ENCODE results near the gene PDIA4. TPM values are rescaled to one million over a fixed set of nuclear protein-coding genes. Genes with fewer than 3 reads are reported as not detected.

PDIA4 gene
- total RNA-seq, 1 experiment from 2014 or later, result 71.3 TPM

DNA sequence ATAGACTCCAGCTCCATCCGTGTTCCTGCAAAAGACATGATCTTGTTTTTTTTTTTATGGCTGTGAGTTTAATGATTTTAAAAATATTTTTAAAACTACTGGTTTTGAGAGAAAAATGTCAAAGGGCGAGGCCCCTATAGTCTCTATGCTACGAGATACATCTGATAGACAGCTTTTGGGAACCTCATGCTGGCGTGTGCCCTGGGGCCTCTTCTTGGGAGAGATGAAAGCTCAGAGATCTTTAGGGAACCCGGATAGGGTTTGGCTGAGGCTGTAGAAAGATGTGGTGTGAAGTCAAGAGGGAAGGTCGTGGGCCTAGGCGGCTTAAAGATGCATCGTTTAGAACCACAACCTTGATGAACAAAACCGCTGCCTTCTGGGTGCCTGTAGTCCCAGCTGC lies 70.2 kb downstream of the PDIA4 start:
- Histone ChIP-seq H3K27me3 (ENCODE audit: low read length) (0 out of 2 replicates have a peak, but pooled peaks cover 1% of the 10 kb centered on the region), H2AFZ (ENCODE audit: low read length) (no peak overlapping the region), H4K20me1 (ENCODE audit: insufficient read depth, low read depth, low read length) (no peaks in the 10 kb centered on the region), H3K27ac (ENCODE audit: low read length) (no peak overlapping the region), H3K9me3 (ENCODE audit: low read length) (no peaks in the 10 kb centered on the region), H3K9me2 (replicated peaks; ENCODE audit: insufficient read depth, low read length) (no peaks in the 10 kb centered on the region), H3K4me1 (ENCODE audit: low read length) (peaks cover 6% of the 10 kb centered on the region), H3K79me2 (ENCODE audit: low read length) (no peaks in the 10 kb centered on the region), H3K4me2 (ENCODE audit: low read depth, low read length, poor library complexity, severe bottlenecking) (no peak overlapping the region), H3K9ac (ENCODE audit: low read length) (no peak overlapping the region), H3K36me3 (ENCODE audit: insufficient read depth, low read length) (no peaks in the 10 kb centered on the region), H3K4me3 (ENCODE audit: low read length) (no peak overlapping the region)
- no peak for DNase-seq

DNA sequence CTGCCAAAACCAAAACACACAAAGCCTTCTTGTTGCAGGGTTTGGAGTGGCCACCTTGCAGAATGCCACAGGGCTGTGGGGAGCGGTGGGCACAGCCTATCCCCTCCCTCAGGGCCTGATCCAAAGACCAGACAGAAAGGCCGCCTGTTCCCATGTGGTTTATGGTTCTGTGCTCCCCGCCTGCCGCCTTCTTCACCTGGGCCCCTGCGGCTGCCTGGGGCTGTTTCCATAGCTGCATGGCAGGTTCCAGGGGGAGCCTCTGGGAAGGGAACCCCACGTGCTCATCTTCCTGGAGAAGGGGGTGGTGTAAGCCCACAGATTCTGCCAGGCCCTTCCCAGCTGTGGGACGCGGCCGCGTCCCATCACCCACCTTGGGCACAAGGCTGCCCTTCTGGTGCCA lies 73.5 kb downstream of the PDIA4 start:
- H3K9ac ChIP-seq (ENCODE audit: low read length), result no peak overlapping the region
- H3K9me2 ChIP-seq (replicated peaks; ENCODE audit: insufficient read depth, low read length), result no peaks in the 10 kb centered on the region
- H3K9me3 ChIP-seq (ENCODE audit: low read length), result no peaks in the 10 kb centered on the region
- no peaks in the 10 kb centered on the region for H3K79me2 ChIP-seq (ENCODE audit: low read length)
- no peak overlapping the region for H3K4me3 ChIP-seq (ENCODE audit: low read length)
- H3K27ac ChIP-seq (ENCODE audit: low read length), result no peak overlapping the region
- H3K36me3 ChIP-seq (ENCODE audit: insufficient read depth, low read length), result no peaks in the 10 kb centered on the region
- no peak overlapping the region for H2AFZ ChIP-seq (ENCODE audit: low read length)
- H4K20me1 ChIP-seq (ENCODE audit: insufficient read depth, low read depth, low read length), result no peaks in the 10 kb centered on the region
- H3K27me3 ChIP-seq (ENCODE audit: low read length), result 0 out of 2 replicates have a peak, but pooled peaks cover 2% of the 10 kb centered on the region
- H3K4me1 ChIP-seq (ENCODE audit: low read length), result no peaks in the 10 kb centered on the region
- no peak for DNase-seq
- no peak overlapping the region for H3K4me2 ChIP-seq (ENCODE audit: low read depth, low read length, poor library complexity, severe bottlenecking)

DNA sequence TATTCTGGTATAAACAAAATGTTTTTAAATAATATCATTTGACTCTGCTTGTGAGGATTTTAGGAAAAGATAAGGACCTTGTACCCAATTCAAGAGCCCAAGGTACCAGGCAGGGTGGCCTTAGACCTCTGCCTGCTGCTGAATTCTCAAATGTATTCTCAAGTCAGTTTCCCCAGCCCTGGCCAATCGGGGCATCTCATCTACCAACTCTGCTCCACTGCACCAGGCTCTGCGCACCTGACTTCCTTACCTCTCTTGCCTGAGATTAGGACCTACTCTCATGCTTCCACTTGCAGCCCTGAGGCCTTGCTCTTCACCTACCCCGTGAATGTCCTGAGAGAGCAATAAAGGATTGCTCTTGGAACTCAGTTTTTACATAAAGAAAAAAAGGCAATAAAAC lies 74.6 kb downstream of the PDIA4 start:
- H3K79me2 ChIP-seq (ENCODE audit: low read length), result no peaks in the 10 kb centered on the region

More for the DNA sequence above, 74.6 kb downstream of the PDIA4 start:
- H2AFZ ChIP-seq (ENCODE audit: low read length), result no peak overlapping the region
- H4K20me1 ChIP-seq (ENCODE audit: insufficient read depth, low read depth, low read length), result no peaks in the 10 kb centered on the region
- no peak for DNase-seq
- H3K9ac ChIP-seq (ENCODE audit: low read length), result no peak overlapping the region
- no peaks in the 10 kb centered on the region for H3K4me1 ChIP-seq (ENCODE audit: low read length)
- no peaks in the 10 kb centered on the region for H3K36me3 ChIP-seq (ENCODE audit: insufficient read depth, low read length)
- no peak overlapping the region for H3K4me2 ChIP-seq (ENCODE audit: low read depth, low read length, poor library complexity, severe bottlenecking)
- H3K9me3 ChIP-seq (ENCODE audit: low read length), result no peaks in the 10 kb centered on the region
- H3K27me3 ChIP-seq (ENCODE audit: low read length), result 0 out of 2 replicates have a peak, but pooled peaks cover 2% of the 10 kb centered on the region
- no peak overlapping the region for H3K27ac ChIP-seq (ENCODE audit: low read length)
- H3K4me3 ChIP-seq (ENCODE audit: low read length), result no peak overlapping the region
- H3K9me2 ChIP-seq (replicated peaks; ENCODE audit: insufficient read depth, low read length), result no peaks in the 10 kb centered on the region

Small RNAs within 50 kb of the gene (small RNA-seq; reads per million reads assigned to genes)
- not detected for gene COX6B1P1
- gene RNU6-650P, result not detected
- gene RNY1, result 1,321 reads per million, percentile 100 among the genes with 10 or more reads in this experiment
- 25.7 reads per million, percentile 97 among the genes with 10 or more reads in this experiment for gene RNY3
- gene RNY4, result 1,824 reads per million, percentile 100 among the genes with 10 or more reads in this experiment

Other genes with a start within 250 kb of the PDIA4 start
- 53.3 and 57.3 TPM in 2 replicates for gene EZH2, start 144.2 kb downstream of the PDIA4 start, total RNA-seq (2014; rRNA removed; shearing (Covaris generic); ENCODE audit: low replicate concordance)
- gene ZNF786, start 62.2 kb upstream of the PDIA4 start, total RNA-seq (2014; rRNA removed; shearing (Covaris generic); ENCODE audit: low replicate concordance), result 4.4 and 8.7 TPM in 2 replicates
- gene ZNF425, start 97.8 kb upstream of the PDIA4 start, total RNA-seq (2014; rRNA removed; shearing (Covaris generic); ENCODE audit: low replicate concordance), result 0.41 and 1.8 TPM in 2 replicates
- gene ZNF398, start 118.9 kb upstream of the PDIA4 start, total RNA-seq (2014; rRNA removed; shearing (Covaris generic); ENCODE audit: low replicate concordance), result 8.4 and 13.9 TPM in 2 replicates
- gene ZNF282, start 167.0 kb upstream of the PDIA4 start, total RNA-seq (2014; rRNA removed; shearing (Covaris generic); ENCODE audit: low replicate concordance), result 20.7 and 20.8 TPM in 2 replicates
- 3.5 and 14.6 TPM in 2 replicates for gene ZNF212, start 211.1 kb upstream of the PDIA4 start, total RNA-seq (2014; rRNA removed; shearing (Covaris generic); ENCODE audit: low replicate concordance)
- 24.3 and 50.0 TPM in 2 replicates for gene ZNF783, start 233.7 kb upstream of the PDIA4 start, total RNA-seq (2014; rRNA removed; shearing (Covaris generic); ENCODE audit: low replicate concordance)

Measured in Karpas-422 (cell line).